IPS DF 6.9 (cell line): ENCODE results near the gene AGT.
"Not testable (repeated sequence)": the region's sequence is repeated elsewhere in the genome, so short reads cannot be mapped to it uniquely, and the experiment has no call there.

Experiments
- DNase-seq: peaks from one replicate; pipeline ENCODE4 v3.0.0-alpha.2; 2013; ENCODE audit warnings: low read depth, low spot score
- H3K27ac ChIP-seq: one replicate; pipeline ENCODE4 v1.5.1; 2013; ENCODE audit warnings: low read length, control low read depth
- H3K27me3 ChIP-seq: 2 replicates; pipeline ENCODE4 v1.6.1; 2013; ENCODE audit warnings: mild to moderate bottlenecking, low read length; ENCODE audit not compliant: control insufficient read depth, insufficient read depth
- H3K36me3 ChIP-seq: 2 replicates; pipeline ENCODE4 v1.6.1; 2013; ENCODE audit warnings: low read length; ENCODE audit not compliant: control insufficient read depth, insufficient read depth
- H3K4me1 ChIP-seq: 2 replicates; pipeline ENCODE4 v1.6.1; 2013; ENCODE audit warnings: low read length; ENCODE audit not compliant: control insufficient read depth, insufficient read depth
- H3K4me3 ChIP-seq: 2 replicates; pipeline ENCODE4 v1.5.1; 2013; ENCODE audit warnings: mild to moderate bottlenecking, low read length
- H3K9me3 ChIP-seq: 2 replicates; pipeline ENCODE4 v1.6.1; 2013; ENCODE audit warnings: low read length, inconsistent platforms; ENCODE audit not compliant: control insufficient read depth, insufficient read depth
- WGBS: extraction: QIAGEN DNeasy Blood & Tissue Kit; methylation state at CpG from one replicate; pipeline ENCODE4 v1.1.7; 2013; ENCODE audit warnings: mixed read lengths, missing lambda C conversion rate; ENCODE audit not compliant: insufficient read length, insufficient coverage; 5-methylcytosine and 5-hydroxymethylcytosine counted together

The AGT gene

GRCh38 chr1:230674581-230674980, 39.3 kb downstream of the AGT start:
- H3K27ac ChIP-seq: no peak overlapping the region
- no peaks in the 10 kb centered on the region for H3K27me3 ChIP-seq
- peaks cover 6% of the 10 kb centered on the region; the same call in 1 of the 2 replicates for H3K36me3 ChIP-seq
- no peak for DNase-seq
- no peaks in the 10 kb centered on the region for H3K9me3 ChIP-seq
- H3K4me1 ChIP-seq: no peaks in the 10 kb centered on the region
- H3K4me3 ChIP-seq: no peak overlapping the region
- 100% methylated on average over 2 of the region's 2 CpGs for WGBS

GRCh38 chr1:230669543-230669942, 44.4 kb downstream of the AGT start:
- Histone ChIP-seq H3K36me3 (peaks cover 17% of the 10 kb centered on the region; the same call in 1 of the 2 replicates), H3K27me3 (no peaks in the 10 kb centered on the region), H3K4me1 (no peaks in the 10 kb centered on the region), H3K4me3 (no peak overlapping the region), H3K9me3 (no peaks in the 10 kb centered on the region), H3K27ac (no peak overlapping the region)
- no CpG with 5 or more reads among the region's 8 CpGs for WGBS
- no peak for DNase-seq

- no peak for DNase-seq
- Histone ChIP-seq H3K9me3 (no peaks in the 10 kb centered on the region), H3K27me3 (no peaks in the 10 kb centered on the region), H3K4me3 (no peak overlapping the region), H3K27ac (no peak overlapping the region), H3K4me1 (no peaks in the 10 kb centered on the region), H3K36me3 (peaks cover 17% of the 10 kb centered on the region; the same call in 1 of the 2 replicates)
- WGBS: no CpG with 5 or more reads among the region's 6 CpGs
Measured at GRCh38 chr1:230668227-230668626, 45.7 kb downstream of the AGT start.

GRCh38 chr1:230661976-230662375, 51.9 kb downstream of the AGT start:
- peaks cover 4% of the 10 kb centered on the region; the same call in 1 of the 2 replicates for H3K36me3 ChIP-seq
- no peak overlapping the region for H3K4me3 ChIP-seq
- no peak for DNase-seq
- H3K4me1 ChIP-seq: no peaks in the 10 kb centered on the region
- no CpG with 5 or more reads among the region's 4 CpGs for WGBS
- no peaks in the 10 kb centered on the region for H3K27me3 ChIP-seq
- no peak overlapping the region for H3K27ac ChIP-seq
- H3K9me3 ChIP-seq: no peaks in the 10 kb centered on the region

GRCh38 chr1:230658691-230659090, 55.2 kb downstream of the AGT start:
- no peaks in the 10 kb centered on the region for H3K9me3 ChIP-seq
- DNase-seq: no peak
- H3K27me3 ChIP-seq: no peaks in the 10 kb centered on the region
- no peak overlapping the region for H3K4me3 ChIP-seq
- H3K4me1 ChIP-seq: no peaks in the 10 kb centered on the region
- H3K36me3 ChIP-seq: no peaks in the 10 kb centered on the region; the same call in 1 of the 2 replicates
- H3K27ac ChIP-seq: no peak overlapping the region
- no CpG with 5 or more reads among the region's 2 CpGs for whole genome bisulfite sequencing

- H3K4me3 ChIP-seq, DNase-seq, H3K9me3 ChIP-seq, H3K4me1 ChIP-seq, H3K27me3 ChIP-seq, H3K27ac ChIP-seq, H3K36me3 ChIP-seq: not testable (repeated sequence)
- no CpG with 5 or more reads among the region's 1 CpG for WGBS
Measured at GRCh38 chr1:230658103-230658502, 55.8 kb downstream of the AGT start.

- WGBS: no CpG with 5 or more reads among the region's 1 CpG
- H3K9me3 ChIP-seq, H3K4me3 ChIP-seq, H3K27me3 ChIP-seq, DNase-seq, H3K27ac ChIP-seq, H3K36me3 ChIP-seq, H3K4me1 ChIP-seq: not testable (repeated sequence)
Measured at GRCh38 chr1:230656719-230657118, 57.2 kb downstream of the AGT start.
